Liver (tissue), 3 donors: ENCODE data around the gene ADRA2C.

Source experiments
- CTCF ChIP-seq: fragments of 150-350 bp; IDR thresholded peaks from 2 replicates; pipeline ENCODE4 v1.5.1; 2017; ENCODE audit warnings: improper control_type of control experiment, low read depth, low read length; ENCODE audit not compliant: missing input control
- EGR1 ChIP-seq, 2 donors: IDR thresholded peaks; 2 replicates each; pipeline ENCODE4 v1.6.1; 2016 to 2018; ENCODE audit warnings: antibody characterized with exemption in 2 of 2, low read depth in 2 of 2
- GABPA ChIP-seq, 2 donors: IDR thresholded peaks in 1 of 2; conservative IDR thresholded peaks in 1 of 2; 2 replicates each; pipeline ENCODE4 v1.6.1; 2016; ENCODE audit warnings: antibody characterized with exemption in 2 of 2, mild to moderate bottlenecking in 1 of 2, moderate library complexity in 1 of 2
- RAD21 ChIP-seq, 2 donors: IDR thresholded peaks; 2 replicates each; pipeline ENCODE4 v1.6.1; 2016; ENCODE audit warnings: antibody characterized with exemption in 2 of 2, mild to moderate bottlenecking in 2 of 2
- REST ChIP-seq: IDR thresholded peaks from 2 replicates; pipeline ENCODE4 v1.6.1; 2016; ENCODE audit warnings: antibody characterized with exemption, mild to moderate bottlenecking
- SP1 ChIP-seq: IDR thresholded peaks from 2 replicates; pipeline ENCODE4 v1.6.1; 2018; ENCODE audit warnings: antibody characterized with exemption, mild to moderate bottlenecking
- YY1 ChIP-seq: IDR thresholded peaks from 2 replicates; pipeline ENCODE4 v1.6.1; 2016; ENCODE audit warnings: antibody characterized with exemption, mild to moderate bottlenecking
- donor health status: healthy.
- donor health status: healthy.

- no peak for TF ChIP-seq CTCF
- no peak for TF ChIP-seq GABPA (IDR thresholded peaks at IDR 0.05 in 1 of 2, conservative IDR thresholded peaks at IDR 0.05 in 1 of 2)
- TF ChIP-seq RAD21 (IDR thresholded peaks at IDR 0.05) = no peak
- TF ChIP-seq EGR1 (IDR thresholded peaks at IDR 0.05; ENCODE audit: low read depth in 2 of 2) = no peak
- TF ChIP-seq YY1 = no peak
- TF ChIP-seq SP1 = no peak
- TF ChIP-seq REST = no peak
Measured at GRCh38 chr4:3725936-3726870, 40.0 kb upstream of the ADRA2C start.
